Astrocyte of the spinal cord (primary cell): Measurements from ENCODE around the gene DENND1A.
"Not testable (repeated sequence)": the region's sequence is repeated elsewhere in the genome, so short reads cannot be mapped to it uniquely, and the experiment has no call there.

Experiments used
- DNase-seq: peaks from one replicate; pipeline ENCODE4 v3.0.0; 2011; ENCODE audit warnings: low read depth, low spot score
- H3K4me3 ChIP-seq: 2 replicates; pipeline ENCODE4 v1.5.1; 2011; ENCODE audit warnings: low read depth, mild to moderate bottlenecking, low read length, moderate library complexity
- CTCF ChIP-seq: IDR thresholded peaks from 2 replicates; pipeline ENCODE4 v1.5.1; 2012; ENCODE audit warnings: low read depth, mild to moderate bottlenecking, low read length, inconsistent platforms
- in situ Hi-C: cut with HindIII; loops from 2 replicates; pipeline ENCODE4 v1.10.0; 2017; ENCODE audit warnings: low sequenced_read_pairs

The DENND1A gene

DNA sequence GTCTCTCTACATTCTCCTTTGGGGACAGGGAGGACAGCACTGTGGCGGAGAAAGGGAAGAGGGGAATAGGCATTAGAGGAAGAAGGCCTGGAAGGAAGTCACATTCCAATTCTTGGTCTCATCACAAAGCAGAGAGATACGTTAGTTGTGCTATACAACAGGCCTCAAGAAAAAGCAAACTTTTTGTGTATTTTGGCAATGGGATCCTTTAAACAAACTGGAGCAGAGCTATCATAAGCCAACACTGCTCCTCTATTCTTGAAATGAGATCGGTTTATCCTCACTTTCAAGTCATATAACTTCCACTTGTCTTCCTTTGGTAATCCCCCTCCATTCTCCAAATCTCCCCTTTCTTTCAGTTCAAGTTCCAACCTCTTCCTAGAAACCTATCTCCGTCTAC, 6.5 kb downstream of the DENND1A start:
- no peak overlapping the region for H3K4me3 ChIP-seq
- no peak for TF ChIP-seq CTCF
- in situ Hi-C loops = no loop called here
- DNase-seq = no peak

GRCh38 chr9:123922911-123923310, 7.0 kb downstream of the DENND1A start:
- no peak for TF ChIP-seq CTCF
- DNase-seq = no peak
- in situ Hi-C loops = no loop called here
- no peak overlapping the region for H3K4me3 ChIP-seq

DNA sequence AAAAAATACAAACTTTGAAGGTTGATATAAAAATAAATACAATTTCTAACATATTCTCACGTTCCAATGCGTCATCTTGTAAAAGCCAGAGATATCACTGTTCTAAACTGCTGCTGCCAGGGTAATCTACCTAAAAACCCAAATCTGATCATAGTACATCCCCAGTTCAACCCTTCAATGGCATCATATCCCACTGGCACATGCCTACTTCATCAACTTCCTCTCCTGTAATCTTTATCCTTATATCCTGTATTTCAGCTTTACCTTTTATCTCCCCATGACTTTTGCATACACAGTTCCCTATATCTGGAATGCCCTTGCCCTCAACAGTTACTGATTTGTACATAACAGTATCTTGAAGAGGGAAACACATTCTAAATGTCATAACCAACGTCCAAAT, 7.5 kb downstream of the DENND1A start:
- DNase-seq = no peak
- H3K4me3 ChIP-seq = no peak overlapping the region
- TF ChIP-seq CTCF = no peak
- in situ Hi-C loops = no loop called here

DNA sequence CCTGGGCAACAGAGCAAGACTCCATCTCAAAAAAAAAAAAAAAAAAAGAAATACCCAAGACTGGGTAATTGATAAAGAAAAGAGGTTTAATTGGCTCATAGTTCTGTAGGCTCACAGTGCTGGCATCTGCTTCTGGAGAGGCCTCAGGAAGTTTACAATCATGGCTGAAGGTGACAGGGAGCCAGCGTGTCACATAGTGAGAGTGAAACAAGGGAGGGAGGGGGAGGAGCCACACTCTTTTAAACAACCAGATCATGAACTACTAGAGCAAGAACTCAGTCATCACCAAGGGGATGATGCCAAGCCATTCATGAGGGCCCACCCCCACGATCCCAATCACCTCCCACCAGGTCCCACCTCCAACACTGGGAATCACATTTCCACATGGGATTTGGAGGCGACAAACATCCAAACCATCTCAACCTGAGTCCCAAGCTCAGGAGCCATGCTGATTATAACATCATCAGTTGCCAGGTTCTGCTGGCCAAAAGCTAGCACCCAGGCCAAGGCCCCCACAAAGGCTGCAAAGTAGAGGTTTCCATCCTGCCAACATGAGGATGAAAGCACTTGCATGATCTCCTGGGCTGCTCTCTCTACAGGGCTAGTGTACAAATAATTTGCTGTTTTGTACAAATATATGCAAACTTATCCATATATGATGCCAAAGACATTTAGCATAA, 15.3 kb downstream of the DENND1A start:
- no peak for TF ChIP-seq CTCF
- DNase-seq = no peak
- in situ Hi-C loops = no loop called here

GRCh38 chr9:123912167-123912897, 17.6 kb downstream of the DENND1A start:
- DNase-seq = no peak
- TF ChIP-seq CTCF = no peak
- no peak overlapping the region for H3K4me3 ChIP-seq
- in situ Hi-C loops = no loop called here

More for the DNA sequence above, 15.3 kb downstream of the DENND1A start:
- no peak overlapping the region for H3K4me3 ChIP-seq

- in situ Hi-C loops = no loop called here
Observed at GRCh38 chr9:123911024-123911423, 18.9 kb downstream of the DENND1A start.

GRCh38 chr9:123909192-123909591, 20.7 kb downstream of the DENND1A start:
- in situ Hi-C loops, H3K4me3 ChIP-seq, DNase-seq: not testable (repeated sequence)

More at GRCh38 chr9:123911024-123911423, 18.9 kb downstream of the DENND1A start:
- DNase-seq = no peak
- no peak overlapping the region for H3K4me3 ChIP-seq
- no peak for TF ChIP-seq CTCF

DNA sequence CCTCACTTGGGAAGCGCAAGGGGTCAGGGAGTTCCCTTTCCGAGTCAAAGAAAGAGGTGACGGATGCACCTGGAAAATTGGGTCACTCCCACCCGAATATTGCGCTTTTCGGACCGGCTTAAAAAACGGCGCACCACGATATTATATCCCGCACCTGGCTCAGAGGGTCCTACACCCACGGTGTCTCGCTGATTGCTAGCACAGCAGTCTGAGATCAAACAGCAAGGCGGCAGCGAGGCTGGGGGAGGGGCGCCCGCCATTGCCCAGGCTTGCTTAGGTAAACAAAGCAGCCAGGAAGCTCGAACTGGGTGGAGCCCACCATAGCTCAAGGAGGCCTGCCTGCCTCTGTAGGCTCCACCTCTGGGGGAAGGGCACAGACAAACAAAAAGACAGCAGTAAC, 26.4 kb downstream of the DENND1A start:
- in situ Hi-C loops, H3K4me3 ChIP-seq, DNase-seq: not testable (repeated sequence)
